Right atrium auricular region (tissue), 2 donors: ENCODE data around the gene RAB11FIP2. TPM values are rescaled to one million over a fixed set of nuclear protein-coding genes. Genes with fewer than 3 reads are reported as not detected.

Source experiments
- DNase-seq: peaks from one replicate; pipeline ENCODE4 v3.0.0-alpha.2; 2019; ENCODE audit warnings: low spot score
- H3K27ac ChIP-seq, 2 donors: fragments of 200-600 bp; sonication (generic); 1 replicate in 1 of 2; 2 replicates in 1 of 2; pipeline ENCODE4 v1.5.1; 2016 to 2019
- H3K27me3 ChIP-seq, 2 donors: fragments of 200-600 bp; sonication (generic); one replicate each; pipeline versions ENCODE4 v1.5.1 to v1.6.0; 2017 to 2019
- H3K36me3 ChIP-seq: fragments of 200-600 bp; sonication (generic); one replicate; pipeline ENCODE4 v1.5.1; 2016
- H3K4me1 ChIP-seq, 2 donors: fragments of 200-600 bp; sonication (generic); one replicate each; pipeline versions ENCODE4 v1.5.1 to v1.6.0; 2017 to 2019
- H3K4me3 ChIP-seq, 2 donors: fragments of 200-600 bp; sonication (generic); 1 replicate in 1 of 2; 2 replicates in 1 of 2; pipeline ENCODE4 v1.5.1; 2017 to 2019; ENCODE audit warnings: mild to moderate bottlenecking in 1 of 2, moderate library complexity in 1 of 2
- H3K9me3 ChIP-seq, 2 donors: fragments of 200-600 bp; sonication (generic); one replicate each; pipeline ENCODE4 v1.5.1; 2019
- CTCF ChIP-seq, 2 donors: fragments of 200-600 bp; sonication (generic); IDR thresholded peaks; one replicate each; pipeline ENCODE4 v1.5.1; 2019; ENCODE audit warnings: antibody characterized with exemption in 2 of 2
- total RNA-seq, 2 donors: library from RNA; depleted of rRNA; stranded (reverse); fragments of >200 nt; gene quantifications; one replicate each; pipeline ENCODE4 v1.1.0, GENCODE V29; 2016

The RAB11FIP2 gene
- total RNA-seq, 2 donors from 2014 or later = 13.2 to 13.4 TPM

GRCh38 chr10:118032564-118032963 is 14.2 kb downstream of the RAB11FIP2 start:
- no peak for TF ChIP-seq CTCF (IDR thresholded peaks at IDR 0.05)
- Histone ChIP-seq H3K4me3 (no peak overlapping the region), H3K36me3 (peaks cover 16% of the 10 kb centered on the region), H3K27ac (no peak overlapping the region), H3K27me3 (no peaks in the 10 kb centered on the region), H3K4me1 (peaks cover 0 to 21% of the 10 kb centered on the region in 2 donors), H3K9me3 (no peaks in the 10 kb centered on the region)
- no peak for DNase-seq

- H3K4me3 ChIP-seq = no peak overlapping the region
- DNase-seq = no peak
- no peaks in the 10 kb centered on the region for H3K9me3 ChIP-seq
- H3K27ac ChIP-seq = no peak overlapping the region
- no peak for TF ChIP-seq CTCF (IDR thresholded peaks at IDR 0.05)
- H3K27me3 ChIP-seq = no peaks in the 10 kb centered on the region
- H3K4me1 ChIP-seq = peaks cover 0 to 19% of the 10 kb centered on the region in 2 donors
- peaks cover 16% of the 10 kb centered on the region for H3K36me3 ChIP-seq
These were observed 15.2 kb downstream of the RAB11FIP2 start for GRCh38 chr10:118031351-118032075.

- no peak overlapping the region for H3K4me3 ChIP-seq
These were observed 18.1 kb downstream of the RAB11FIP2 start for GRCh38 chr10:118028619-118029018.

GRCh38 chr10:118027397-118027796 is 19.3 kb downstream of the RAB11FIP2 start:
- no peaks in the 10 kb centered on the region for H3K36me3 ChIP-seq

More at GRCh38 chr10:118028619-118029018, 18.1 kb downstream of the RAB11FIP2 start:
- Histone ChIP-seq H3K27me3 (no peaks in the 10 kb centered on the region), H3K27ac (no peak overlapping the region), H3K36me3 (peaks cover 9% of the 10 kb centered on the region), H3K9me3 (no peaks in the 10 kb centered on the region), H3K4me1 (no peaks in the 10 kb centered on the region)
- TF ChIP-seq CTCF (IDR thresholded peaks at IDR 0.05) = no peak
- DNase-seq = no peak

GRCh38 chr10:118026936-118027335 is 19.8 kb downstream of the RAB11FIP2 start:
- no peaks in the 10 kb centered on the region for H3K27me3 ChIP-seq
- H3K36me3 ChIP-seq = no peaks in the 10 kb centered on the region
- no peak for TF ChIP-seq CTCF (IDR thresholded peaks at IDR 0.05)
- no peak overlapping the region for H3K4me3 ChIP-seq
- no peaks in the 10 kb centered on the region for H3K4me1 ChIP-seq
- H3K27ac ChIP-seq = no peak overlapping the region
- H3K9me3 ChIP-seq = no peaks in the 10 kb centered on the region
- no peak for DNase-seq

More at GRCh38 chr10:118027397-118027796, 19.3 kb downstream of the RAB11FIP2 start:
- Histone ChIP-seq H3K27me3 (no peaks in the 10 kb centered on the region), H3K4me1 (no peaks in the 10 kb centered on the region), H3K27ac (no peak overlapping the region), H3K9me3 (no peaks in the 10 kb centered on the region), H3K4me3 (no peak overlapping the region)
- no peak for DNase-seq
- TF ChIP-seq CTCF (IDR thresholded peaks at IDR 0.05) = no peak

GRCh38 chr10:118020365-118020764 is 26.4 kb downstream of the RAB11FIP2 start:
- no peak for DNase-seq
- no peaks in the 10 kb centered on the region for H3K9me3 ChIP-seq
- no peak for TF ChIP-seq CTCF (IDR thresholded peaks at IDR 0.05)
- no peaks in the 10 kb centered on the region for H3K4me1 ChIP-seq
- H3K36me3 ChIP-seq = no peaks in the 10 kb centered on the region
- no peaks in the 10 kb centered on the region for H3K27me3 ChIP-seq
- H3K27ac ChIP-seq = no peak overlapping the region
- no peak overlapping the region for H3K4me3 ChIP-seq
